ENCODE results near the gene ODF2L.

DNA sequence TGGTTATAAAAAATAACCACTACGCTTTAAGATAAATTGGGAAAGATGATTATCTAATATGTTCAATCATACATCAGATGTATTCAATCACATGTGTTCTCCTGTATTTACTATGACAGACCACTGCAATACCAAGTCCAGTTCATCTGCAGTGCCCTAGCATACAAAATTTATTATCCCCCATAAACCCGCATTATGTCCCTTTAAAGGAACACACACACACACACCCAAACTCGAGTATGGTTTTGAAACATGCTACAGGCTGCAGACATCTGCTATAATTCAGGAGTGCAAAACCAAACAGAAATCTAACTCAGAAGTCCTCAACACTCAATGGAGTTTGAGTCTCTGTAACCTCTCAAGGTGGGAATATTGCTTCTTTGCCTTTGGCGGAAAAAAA is 14.9 kb downstream of the ODF2L start:
- TF ChIP-seq EZH2 (IDR thresholded peaks at IDR 0.05; ENCODE audit: insufficient read depth, poor library complexity, severe bottlenecking) (no peak), EZH2phosphoT487 (IDR thresholded peaks at IDR 0.05; ENCODE audit: insufficient read depth, low read depth) (no peak)

Data from GM23248 (cell line).